ENCODE results near the gene C4orf50. TPM values are rescaled to one million over a fixed set of nuclear protein-coding genes. Genes with fewer than 3 reads are reported as not detected.
A peak's percentile ranks its signal among the peaks of the same experiment; 100 is the strongest.

Gene C4orf50
- total RNA-seq, 1 donor from 2014 or later, result not detected

DNA sequence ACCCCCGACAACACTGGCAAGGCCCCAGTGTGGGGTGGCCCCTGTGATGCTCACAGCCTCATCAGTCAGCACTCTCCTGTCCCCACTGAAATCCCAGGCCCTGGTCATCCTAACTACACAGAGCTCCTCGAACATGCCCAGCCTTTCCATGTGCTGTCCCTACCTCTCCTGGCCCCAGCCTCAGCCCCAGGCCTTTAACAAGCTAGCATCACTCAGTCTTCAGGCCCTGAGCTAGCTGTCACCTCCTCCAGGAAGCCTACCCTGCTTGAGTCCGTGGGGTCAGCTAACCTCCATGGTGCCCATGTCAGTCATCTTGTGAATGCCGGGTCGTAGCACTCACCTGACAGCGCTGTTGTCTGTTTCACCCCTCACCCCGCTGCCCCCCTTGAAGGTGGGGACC, 25.6 kb upstream of the C4orf50 start:
- DNase-seq (ENCODE audit: low read depth), result no peak

GRCh38 chr4:6043188-6043587, 25.0 kb upstream of the C4orf50 start:
- DNase-seq (ENCODE audit: low read depth), result no peak

GRCh38 chr4:6042293-6043063, 24.2 kb upstream of the C4orf50 start:
- no peak for DNase-seq (ENCODE audit: low read depth)

DNA sequence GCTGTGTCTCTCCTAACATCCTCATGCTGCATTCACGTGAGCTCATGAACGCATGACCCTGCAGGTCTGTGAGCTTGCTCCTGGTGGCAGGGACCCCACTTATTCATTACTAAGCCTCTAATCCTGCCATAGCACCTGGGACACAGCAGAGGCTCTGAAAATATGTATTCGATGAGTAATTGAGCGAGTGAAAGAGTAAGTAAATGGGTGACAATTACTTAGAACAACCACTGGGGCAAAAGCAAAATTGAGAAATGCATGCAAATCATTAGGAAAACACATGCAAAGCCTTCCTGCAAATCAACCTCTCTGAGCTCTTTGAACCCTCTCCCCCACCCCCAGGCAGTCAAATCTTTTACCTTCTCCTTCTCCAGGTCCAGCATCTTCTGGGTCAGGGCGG, 23.6 kb upstream of the C4orf50 start:
- no peak for DNase-seq (ENCODE audit: low read depth)

DNA sequence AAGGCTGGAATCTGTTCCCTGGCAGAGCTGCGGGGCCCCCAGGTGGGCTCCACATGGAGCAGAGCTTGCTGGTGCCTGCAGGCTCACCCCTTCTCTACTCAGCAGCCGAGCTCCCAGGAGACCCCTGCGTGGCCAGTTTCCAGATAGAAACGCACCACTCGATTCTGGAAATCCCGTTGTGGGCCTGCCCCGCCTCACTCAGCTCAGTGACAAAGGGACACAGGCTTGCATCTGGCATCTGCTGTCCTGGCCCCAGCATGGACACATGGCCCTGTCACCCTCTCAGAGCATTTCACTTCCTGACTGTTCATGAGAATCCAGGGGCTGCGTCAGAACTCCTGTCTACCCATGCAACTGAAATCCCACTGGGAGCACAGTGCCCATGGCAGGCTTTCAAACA, 20.5 kb upstream of the C4orf50 start:
- DNase-seq (ENCODE audit: low read depth), result no peak

- no peak for DNase-seq (ENCODE audit: low read depth)
Measured at GRCh38 chr4:6035786-6036185, 17.6 kb upstream of the C4orf50 start.

DNA sequence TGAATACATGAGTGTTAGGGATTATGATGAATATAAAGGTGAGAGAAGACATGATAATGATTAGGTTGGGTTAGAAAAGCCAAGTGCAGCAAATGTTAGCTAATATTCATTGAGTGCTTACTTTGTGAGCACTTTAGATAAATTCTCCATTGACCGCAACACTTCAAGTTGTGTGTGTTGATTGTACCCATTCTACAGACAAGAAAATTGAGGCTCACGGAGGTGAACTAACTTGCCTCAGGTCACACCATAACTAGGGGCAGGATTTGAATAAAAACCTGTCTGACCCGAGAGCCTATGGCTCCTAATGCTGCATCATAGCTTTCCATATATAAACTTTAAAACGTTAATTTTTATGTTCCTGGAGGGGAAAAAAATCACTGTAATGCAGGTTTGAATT, 15.2 kb upstream of the C4orf50 start:
- DNase-seq (ENCODE audit: low read depth), result no peak

DNA sequence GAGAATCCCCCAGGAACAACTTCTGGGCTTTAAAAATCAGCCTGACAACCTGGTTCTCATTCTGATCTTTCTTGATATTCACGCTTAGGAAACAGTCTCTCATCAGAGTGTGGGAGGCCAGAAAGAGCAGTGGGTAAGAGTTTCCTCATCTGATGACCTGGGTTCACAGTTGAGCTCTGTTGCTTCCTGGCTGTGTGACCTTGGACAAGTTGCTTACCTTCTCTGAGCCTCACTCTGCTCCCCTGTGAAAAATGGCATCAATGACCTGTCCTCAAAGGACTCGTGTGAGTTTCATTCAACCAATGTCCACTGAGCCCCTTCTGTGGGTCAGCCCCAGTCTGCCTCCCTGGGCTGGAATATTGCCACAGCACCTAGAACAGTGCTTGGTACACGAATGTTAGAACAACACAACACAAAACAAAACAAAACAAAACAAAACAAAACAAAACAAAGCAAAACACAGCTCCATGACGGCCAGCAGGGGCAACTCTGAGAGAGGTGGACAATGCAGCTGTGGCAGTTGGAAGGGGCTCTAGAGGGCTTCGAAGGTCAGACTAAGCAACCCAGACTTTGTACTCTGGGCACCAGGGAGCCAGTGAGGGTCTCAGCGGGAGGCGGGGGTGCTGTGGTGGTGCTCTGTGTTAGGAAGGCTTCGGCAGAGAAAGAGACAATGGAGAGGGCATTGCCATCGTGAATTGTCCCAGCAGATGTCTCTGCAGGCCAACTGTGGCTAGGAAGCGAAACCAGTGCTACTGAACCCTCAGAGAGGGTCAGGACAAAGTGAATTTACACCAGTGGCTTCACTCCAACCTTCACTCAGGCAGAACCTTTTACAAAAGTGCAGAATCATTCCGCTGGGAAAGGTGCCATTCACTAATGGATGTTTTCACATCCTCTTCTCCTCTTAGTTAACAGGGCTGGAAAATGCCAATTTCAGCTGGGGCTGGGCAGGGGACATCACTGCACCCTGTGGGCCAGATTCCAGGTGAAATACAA, 14.3 kb upstream of the C4orf50 start:
- peak; percentile 81 for DNase-seq (ENCODE audit: low read depth)

- no peak for DNase-seq (ENCODE audit: low read depth)
Measured at GRCh38 chr4:6031846-6032245, 13.6 kb upstream of the C4orf50 start.

GRCh38 chr4:6030679-6031078, 12.4 kb upstream of the C4orf50 start:
- DNase-seq (ENCODE audit: low read depth), result no peak

DNA sequence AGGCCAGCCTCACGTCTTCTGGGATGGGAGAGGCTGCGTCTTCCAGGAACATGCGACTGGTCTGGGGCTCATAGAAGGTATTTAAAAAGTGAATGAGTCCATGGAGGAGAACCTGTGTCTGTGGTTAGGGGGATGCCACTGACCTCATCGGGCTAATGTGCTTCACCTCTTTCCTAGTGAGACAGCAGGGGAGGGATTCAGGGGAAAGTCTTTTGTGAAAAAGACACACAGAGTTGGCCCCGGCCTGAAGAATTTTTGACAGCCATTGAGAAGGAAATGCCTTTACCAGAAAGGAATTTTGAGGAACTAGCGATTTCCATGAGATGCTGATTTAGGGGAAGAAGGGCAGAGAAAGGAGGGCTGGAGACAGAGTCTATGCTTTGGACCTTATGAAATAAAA, 11.0 kb upstream of the C4orf50 start:
- no peak for DNase-seq (ENCODE audit: low read depth)

- no peak for DNase-seq (ENCODE audit: low read depth)
Measured at GRCh38 chr4:6028168-6028567, 9.9 kb upstream of the C4orf50 start.

- no peak for DNase-seq (ENCODE audit: low read depth)
Measured at GRCh38 chr4:6027392-6027791, 9.2 kb upstream of the C4orf50 start.

GRCh38 chr4:6024313-6024960, 6.2 kb upstream of the C4orf50 start:
- DNase-seq (ENCODE audit: low read depth), result no peak

DNA sequence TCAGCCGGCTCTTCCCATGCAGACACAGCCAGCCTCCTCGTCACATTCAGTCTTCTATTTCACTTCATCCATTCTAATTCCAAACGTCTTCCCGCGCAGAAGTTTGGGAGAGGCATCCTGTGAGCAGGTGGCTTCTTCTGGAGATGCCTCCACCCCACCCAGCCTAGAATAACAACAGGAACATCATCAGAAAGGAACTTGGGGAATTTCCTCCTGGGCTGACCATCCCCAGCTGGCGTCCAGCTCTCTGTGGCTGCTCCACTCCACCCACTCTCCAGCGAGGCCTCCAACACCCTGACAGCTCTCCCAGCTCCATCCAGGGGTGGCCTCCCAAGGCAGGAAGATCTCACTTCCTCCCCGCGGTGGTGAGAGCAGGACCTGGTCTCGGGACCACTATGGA, 5.5 kb upstream of the C4orf50 start:
- DNase-seq (ENCODE audit: low read depth), result no peak

- DNase-seq (ENCODE audit: low read depth), result no peak
Measured at GRCh38 chr4:6022607-6023288, 4.5 kb upstream of the C4orf50 start.

- no peak for DNase-seq (ENCODE audit: low read depth)
Measured at GRCh38 chr4:6021831-6022606, 3.8 kb upstream of the C4orf50 start.

DNA sequence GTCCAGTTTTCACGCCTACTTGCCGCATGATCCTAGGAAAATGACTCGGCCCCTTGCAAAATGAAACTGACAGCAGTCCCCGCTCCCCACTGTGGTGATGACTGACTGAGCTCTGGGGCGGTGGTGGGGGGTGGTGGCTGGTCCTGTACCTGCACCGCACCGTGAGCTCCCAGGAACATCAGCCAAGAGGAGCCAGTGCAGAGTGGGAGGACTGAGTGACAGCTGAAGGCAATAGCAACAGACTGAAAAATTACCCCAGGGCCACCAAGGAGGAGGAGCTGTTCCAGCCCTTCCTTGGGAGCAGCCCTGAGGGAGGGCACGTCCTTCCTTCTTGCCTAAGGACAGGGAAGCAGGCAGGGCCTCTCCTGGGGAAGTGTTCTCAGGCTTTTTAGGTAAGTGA, 2.4 kb upstream of the C4orf50 start:
- no peak for DNase-seq (ENCODE audit: low read depth)

DNA sequence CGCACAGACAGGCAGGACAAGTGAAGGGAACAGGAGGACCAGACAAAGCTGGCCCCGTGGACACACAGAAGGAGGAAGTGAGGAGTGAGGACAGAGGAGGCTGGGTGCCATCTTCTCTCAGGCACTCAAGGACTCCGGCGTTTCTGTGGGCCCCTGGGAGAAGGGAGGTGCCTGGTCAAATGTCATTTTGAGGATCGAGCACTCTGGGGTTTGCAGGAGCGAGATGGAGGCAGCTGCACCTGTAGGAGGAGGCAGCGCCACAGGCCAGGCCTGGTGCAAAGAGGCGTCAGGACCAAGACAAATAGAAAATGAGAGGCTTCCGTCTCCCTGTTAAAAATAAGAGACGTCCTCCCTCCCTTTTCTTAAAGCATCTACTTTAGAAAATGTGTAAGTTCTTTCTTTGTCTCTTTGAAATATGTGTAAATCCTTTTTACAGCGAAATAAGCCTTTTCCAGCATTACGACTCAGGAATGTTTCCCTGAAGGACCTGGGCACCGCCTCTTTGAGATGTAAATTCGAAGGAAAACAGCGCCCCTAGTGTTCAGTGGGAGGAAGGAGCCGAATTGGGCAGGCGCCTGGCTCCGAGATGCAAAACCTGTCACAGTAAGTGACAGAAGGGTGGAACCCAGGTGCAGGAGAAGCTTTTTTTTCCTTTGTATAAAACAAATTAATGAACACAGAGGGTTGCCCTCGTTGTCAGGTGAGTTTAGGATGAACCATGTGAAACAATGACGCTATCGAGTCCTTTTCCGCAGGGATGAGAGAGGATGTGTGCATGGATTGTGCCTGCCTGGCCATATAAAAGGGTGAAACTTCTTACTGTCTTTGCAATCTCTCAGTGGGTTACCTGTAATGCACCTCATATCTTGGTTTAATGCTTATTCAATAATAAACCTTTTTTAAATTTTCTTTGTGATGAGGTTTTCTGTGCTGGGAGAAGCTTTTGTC, 1.4 kb upstream of the C4orf50 start:
- peak; percentile 23 for DNase-seq (ENCODE audit: low read depth)

DNA sequence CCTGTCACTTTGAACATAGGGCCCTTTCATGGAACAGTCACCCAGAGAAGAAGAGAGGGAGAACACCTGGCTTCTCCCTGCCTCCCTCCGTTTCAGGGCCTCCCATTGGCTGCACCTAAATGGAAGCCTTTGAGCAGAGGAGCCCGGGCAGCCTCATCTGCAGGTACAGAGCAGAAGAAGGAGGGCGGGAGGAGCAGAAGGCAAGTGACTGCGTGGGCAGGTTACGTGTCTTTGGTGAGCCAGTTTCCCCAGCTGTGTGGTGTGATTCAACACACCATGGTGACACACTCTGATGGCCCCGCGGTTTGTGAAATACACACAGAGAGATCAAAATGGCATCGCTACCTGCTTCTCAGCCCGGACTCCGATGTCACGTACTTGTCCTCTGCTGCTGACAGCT, 431 bp downstream of the C4orf50 start:
- no peak for DNase-seq (ENCODE audit: low read depth)
